Midbrain (tissue), 1 donor: Measurements from ENCODE around the gene PDZD2.

Experiments
- DNase-seq: peaks from one replicate; lab custom pipeline; 2025; lab: John Stamatoyannopoulos, UW

PDZD2 gene

DNA sequence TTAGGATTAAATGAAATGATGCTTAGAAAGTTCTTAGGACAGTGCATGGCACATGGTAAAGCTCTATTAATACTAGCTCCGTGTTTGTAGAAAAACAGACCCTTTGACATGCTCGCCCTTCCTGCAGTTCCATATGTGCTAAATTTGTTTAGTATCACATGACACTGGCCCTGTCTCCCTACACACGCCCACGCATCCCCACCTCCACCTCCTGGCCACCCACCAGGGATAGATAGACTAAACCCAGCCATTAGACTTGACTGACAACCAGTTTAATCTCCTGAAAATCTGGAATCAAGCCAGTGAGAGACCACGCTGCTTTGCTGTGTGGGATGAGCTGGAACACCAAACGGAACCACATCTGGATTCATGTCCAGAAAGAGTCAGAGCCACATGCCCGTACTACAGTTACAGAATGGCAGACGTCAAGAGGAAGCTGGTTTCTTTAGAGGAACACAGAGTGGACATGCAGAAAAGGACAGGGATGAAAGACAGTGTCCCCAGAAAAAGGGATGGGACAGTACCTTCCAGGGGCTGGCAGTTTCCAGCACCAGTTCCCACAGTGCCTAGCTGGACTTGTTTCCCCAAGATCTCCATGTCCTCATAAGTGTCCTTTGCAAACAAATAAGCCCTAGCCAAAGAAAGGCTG is 186.1 kb downstream of the PDZD2 start:
- DNase-seq, result no peak

DNA sequence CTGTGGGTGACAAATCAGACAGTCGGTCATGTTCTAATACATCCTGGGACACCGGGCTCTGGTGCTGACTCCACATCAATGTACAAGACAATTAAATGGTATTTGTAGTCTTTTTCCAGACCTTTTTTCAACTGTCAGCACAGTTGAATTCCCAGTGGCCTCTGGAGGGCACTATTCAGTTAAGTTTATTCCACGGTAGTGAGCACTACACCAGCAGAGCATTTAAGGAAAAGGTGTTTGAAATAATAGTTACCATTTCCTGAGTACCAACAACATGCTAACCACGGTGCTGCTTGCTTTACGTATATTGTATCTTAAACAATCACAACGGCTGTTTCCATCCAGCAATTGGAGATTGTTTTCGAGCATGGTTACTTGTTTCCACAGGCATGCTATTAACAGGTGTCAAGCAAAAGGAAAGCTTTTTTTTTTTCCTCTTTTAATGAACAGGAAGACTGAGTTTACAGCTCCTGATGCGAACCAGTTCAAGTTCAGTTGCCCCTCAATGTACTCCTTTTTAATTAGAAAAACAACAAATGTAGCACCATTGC is 186.7 kb downstream of the PDZD2 start:
- peak; percentile 74 for DNase-seq

DNA sequence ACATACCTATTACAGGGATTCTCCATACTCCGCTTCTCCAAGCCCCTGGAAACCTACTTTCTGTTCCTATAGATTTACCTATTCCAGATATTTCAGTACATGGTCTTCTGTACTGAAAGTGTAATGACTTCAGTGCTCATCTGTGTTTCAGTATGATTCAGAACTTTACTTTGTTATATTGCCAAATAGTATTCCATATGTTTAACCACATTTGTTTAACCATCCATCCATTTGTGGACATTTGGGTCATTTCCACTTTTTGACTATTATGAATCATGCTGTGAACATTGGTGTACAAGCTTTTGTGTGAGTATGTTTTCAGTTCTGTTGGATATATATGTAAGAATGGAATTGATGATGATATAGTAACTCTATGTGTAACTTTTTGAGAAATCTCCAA is 188.9 kb downstream of the PDZD2 start:
- DNase-seq, result no peak

- DNase-seq, result no peak
These were observed 194.0 kb downstream of the PDZD2 start for GRCh38 chr5:31832966-31833365.

DNA sequence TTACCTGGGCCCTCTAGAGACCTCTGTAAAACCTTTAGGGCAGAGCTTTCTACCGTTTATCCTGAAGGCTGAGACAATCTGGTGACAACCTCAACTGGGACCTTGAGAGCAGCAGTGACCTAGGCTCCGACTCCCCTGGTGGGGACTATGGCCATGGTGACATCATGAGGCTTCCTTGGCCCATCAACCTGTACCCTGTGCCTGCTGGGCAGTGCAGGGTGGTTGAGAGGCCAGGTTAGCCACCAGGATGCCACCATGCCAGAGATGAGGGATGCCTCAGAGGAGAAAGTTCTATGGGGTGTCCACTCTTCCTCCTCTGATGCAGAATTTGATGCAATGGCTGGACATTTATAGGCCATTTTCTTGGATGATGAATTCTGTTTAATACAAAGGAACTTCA is 194.8 kb downstream of the PDZD2 start:
- DNase-seq, result no peak

- no peak for DNase-seq
These were observed 205.9 kb downstream of the PDZD2 start for GRCh38 chr5:31844622-31845345.

- no peak for DNase-seq
These were observed 206.4 kb downstream of the PDZD2 start for GRCh38 chr5:31845361-31845760.

GRCh38 chr5:31846934-31847333 is 208.0 kb downstream of the PDZD2 start:
- DNase-seq, result no peak

DNA sequence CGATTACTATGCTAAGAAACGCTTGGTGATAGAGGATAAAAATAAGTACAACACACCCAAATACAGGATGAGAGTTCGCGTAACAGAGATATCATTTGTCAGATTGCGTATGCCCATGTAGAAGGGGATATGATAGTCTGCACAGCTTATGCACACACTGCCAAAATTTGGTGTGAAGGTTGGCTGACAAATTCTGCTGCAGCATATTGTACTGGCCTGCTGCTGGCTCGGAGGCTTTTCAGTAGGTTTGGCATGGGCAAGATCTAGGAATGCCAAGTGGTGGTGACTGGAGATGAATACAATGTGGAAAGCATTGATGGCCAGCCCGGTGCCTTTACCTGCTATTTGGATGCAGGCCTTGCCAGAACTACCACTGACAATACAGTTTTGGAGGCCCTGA is 208.4 kb downstream of the PDZD2 start:
- DNase-seq, result peak; percentile 27

DNA sequence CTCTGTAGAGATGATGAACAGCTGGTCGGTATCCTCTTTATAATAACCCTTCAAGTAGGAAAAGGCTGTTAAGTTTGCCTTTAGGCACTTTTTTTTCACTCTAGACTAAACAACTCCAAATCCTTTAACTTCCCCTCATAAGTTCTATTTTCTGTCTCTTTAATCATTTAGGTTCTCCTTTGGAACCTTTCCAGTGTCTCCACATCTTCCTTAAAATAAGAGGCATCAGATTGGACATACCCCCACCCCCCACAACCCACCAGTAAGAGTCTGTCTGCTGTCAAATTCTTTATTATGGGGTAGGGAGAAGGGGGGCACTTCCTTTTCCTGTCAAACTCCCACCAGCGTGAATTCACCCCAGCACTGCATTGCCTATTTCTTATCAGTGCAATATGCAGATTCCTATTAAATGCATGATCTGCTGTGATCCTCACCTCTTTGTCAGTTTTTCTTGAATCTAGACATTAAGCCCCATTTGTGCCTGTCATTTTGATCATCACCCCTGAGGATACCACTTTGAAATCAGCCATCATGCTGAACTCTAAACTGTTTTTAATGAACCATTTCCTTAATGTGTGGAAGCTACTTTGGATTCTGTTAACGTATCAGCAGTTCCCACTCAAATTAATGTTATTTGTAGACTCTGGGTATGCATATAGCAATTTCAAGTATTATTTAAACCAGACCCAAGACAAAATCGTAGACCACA is 212.2 kb downstream of the PDZD2 start:
- DNase-seq, result no peak

GRCh38 chr5:31853398-31854135 is 214.6 kb downstream of the PDZD2 start:
- DNase-seq, result no peak

DNA sequence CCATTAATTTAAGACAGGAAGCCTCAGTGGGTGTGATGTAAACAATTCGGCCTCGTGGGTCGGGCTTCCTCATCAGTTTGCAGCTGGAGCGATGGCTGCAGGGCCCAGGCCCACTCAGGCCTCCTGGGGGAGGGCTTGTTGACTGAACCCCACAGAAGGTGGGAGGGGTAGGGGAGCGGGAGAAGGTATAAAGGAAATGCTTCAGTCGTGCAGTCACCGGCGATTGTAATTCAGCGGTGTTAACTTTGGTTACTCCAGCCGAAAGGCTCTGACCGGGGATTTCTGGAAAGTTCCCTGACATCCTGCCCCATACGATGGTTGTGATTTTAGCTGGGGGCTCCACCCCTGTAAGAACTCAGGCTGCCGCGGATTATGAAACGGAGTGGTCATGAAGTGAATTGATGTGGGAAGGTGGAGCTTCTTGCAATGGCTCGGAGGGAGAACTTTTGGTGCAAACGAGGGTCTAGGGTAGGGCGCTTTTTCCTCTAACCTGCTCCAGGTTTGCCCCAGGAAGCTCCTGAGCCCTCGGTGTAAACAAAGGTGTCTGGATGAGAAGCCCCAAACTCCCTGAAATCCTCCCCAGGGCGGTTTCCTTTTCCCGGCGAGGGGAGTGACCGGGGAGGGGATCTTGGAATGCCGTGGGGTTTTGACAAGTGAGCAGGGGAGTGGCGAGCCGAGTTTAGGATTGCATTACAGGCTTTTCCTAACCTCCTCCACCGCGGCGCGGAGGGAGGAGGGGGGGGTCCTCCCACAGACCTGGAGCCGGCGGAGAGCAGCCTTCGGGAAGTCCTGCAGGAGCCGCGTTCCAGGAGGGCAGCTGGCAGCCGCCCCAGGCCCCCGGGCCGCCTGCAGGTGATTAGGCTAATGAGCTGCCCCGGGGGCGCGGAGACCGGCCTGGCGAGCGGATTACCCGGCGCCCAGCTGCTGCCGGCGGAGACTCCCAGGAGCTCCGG is 215.5 kb downstream of the PDZD2 start:
- peak; percentile 46 for DNase-seq

DNA sequence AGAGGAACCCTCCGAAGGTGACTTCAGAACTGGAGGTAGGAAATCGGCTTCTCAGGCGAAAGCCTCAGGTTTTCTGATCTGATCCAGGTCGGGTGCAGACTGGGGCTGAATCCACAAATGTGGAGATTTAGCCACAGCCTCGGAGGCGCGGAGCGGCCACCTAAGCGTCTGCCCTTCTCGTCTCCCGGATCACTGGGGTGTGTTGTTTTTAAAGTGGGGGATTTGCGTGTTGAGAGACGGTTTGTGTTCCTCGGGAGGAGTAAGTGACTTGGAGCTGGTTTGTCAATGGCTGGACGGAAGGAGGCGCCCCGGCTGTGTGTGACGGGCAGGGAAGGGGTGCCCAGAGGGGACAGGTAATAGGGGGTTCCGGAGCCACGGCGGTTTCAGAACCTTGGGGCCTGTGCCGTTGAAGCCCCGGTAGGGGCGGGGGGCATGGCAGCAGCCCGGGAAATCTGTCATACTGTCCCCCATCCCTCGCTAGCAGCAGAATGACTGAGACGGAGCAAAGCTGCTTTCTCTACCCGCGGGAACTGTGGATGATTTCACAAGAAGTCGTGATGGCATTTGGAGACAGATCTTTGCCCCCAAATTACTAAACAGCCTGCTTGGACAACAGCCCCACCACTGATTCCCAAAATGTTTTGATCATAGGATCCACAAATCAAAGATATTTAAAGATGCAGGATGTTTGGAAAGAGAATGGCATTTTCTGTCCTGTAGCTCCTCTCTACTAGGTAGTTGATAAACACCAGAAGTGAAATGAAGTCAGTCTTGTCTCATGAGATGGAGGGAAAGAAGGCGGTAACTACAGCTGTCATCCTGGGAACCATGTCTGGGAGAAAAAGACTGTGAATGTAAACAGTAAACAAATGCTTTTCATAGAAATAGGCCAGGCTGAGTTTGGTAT is 216.5 kb downstream of the PDZD2 start:
- DNase-seq, result peak; percentile 73

DNA sequence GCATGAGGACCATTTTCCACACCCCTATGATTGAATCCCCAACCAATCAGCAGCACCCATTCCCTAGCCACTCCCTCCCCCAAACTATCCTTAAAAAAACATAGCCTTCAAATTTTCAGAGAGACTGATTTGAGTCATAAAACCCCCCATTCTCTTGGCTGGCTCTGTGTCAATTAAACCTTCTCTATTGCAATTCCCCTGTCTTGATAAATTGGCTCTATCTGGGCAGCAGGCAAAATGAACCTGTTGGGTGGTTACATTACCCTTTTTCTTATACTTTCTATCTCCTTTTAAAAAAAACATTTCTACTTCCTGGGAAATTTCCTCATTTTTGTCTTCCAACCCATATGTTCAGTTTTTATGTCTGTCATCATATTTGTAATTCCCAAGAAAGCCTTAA is 220.2 kb downstream of the PDZD2 start:
- DNase-seq, result no peak

GRCh38 chr5:31860278-31860677 is 221.3 kb downstream of the PDZD2 start:
- no peak for DNase-seq

- DNase-seq, result no peak
These were observed 221.9 kb downstream of the PDZD2 start for GRCh38 chr5:31860726-31861433.

DNA sequence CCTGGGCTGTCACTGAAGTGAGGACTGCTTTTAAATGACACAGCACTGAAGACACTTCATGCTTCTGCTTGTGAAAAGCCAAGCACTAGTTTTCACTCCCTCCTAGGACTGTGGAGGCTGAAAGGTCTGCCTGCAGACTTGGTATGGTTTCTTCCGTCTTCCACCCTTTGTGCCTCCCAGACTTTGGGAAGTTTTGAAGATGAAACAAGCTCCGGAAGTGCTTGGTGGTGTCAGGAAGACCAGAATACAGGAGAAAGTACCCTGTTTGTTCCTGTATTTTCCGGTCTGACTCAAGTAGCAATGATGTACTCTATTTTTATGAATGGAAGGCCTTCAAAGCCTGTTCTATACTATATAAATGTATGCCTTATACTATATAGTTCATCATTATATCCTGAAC is 222.7 kb downstream of the PDZD2 start:
- DNase-seq, result no peak

- no peak for DNase-seq
These were observed 225.1 kb downstream of the PDZD2 start for GRCh38 chr5:31863991-31864411.

DNA sequence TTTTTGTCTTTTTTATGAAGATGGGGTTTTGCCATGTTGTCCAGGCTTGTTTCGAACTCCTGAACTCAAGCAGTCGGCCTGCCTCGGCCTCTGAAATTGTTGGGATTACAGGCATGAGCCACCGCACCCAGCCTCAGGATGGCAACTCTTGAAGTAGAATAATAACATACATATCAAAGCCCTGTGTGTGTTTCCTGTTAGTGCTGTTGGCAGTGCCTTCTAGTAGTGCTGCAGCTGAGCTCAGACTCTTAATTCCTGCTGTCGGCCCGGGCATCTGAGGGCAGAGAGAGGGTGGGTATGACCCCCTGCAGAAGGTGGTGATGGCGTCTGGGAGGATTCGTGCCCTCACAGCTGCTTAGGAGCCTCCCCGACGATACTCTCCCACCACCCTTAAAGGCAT is 227.2 kb downstream of the PDZD2 start:
- no peak for DNase-seq
